ENCODE results near the gene PPP4R1.

DNA sequence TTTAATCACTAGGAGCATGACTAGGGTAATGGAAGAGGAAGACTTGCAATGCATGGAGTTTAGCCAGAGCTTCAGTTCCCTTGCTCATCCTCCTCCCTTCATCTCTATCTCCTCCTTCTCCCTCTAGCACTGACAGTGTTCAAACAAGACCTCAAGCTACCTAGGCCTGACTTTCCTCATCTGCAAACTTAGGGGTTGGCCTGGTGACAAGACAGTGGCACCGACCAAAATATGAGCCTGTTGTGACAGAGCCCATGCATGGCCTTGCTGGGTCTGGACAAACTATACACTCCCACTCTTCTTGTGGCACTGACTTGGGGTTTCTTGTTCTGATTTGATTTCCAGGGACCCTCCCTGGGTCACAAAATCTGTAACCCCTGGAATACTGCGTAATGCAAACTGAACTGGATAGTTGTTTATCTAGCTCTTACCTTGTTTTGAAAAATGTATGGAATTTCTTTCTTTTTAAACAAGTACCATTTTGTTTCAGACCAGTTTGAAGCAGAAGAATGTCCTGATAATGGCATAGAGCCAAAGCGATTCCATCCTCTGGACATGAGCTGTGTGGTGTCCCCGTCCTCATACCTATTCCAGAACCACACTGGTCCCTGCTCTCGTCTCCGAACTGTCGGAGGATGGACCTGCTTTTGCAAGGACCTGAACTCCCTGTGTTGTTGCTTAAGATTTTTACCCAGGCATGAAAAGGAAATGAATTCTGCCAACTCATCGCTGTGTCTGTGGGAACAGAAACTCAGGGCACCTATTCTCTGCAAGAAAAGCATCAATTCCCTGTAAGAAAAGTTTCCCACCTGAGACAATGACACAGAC is 33.4 kb upstream of the PPP4R1 start:
- TF ChIP-seq, protein P1, sequence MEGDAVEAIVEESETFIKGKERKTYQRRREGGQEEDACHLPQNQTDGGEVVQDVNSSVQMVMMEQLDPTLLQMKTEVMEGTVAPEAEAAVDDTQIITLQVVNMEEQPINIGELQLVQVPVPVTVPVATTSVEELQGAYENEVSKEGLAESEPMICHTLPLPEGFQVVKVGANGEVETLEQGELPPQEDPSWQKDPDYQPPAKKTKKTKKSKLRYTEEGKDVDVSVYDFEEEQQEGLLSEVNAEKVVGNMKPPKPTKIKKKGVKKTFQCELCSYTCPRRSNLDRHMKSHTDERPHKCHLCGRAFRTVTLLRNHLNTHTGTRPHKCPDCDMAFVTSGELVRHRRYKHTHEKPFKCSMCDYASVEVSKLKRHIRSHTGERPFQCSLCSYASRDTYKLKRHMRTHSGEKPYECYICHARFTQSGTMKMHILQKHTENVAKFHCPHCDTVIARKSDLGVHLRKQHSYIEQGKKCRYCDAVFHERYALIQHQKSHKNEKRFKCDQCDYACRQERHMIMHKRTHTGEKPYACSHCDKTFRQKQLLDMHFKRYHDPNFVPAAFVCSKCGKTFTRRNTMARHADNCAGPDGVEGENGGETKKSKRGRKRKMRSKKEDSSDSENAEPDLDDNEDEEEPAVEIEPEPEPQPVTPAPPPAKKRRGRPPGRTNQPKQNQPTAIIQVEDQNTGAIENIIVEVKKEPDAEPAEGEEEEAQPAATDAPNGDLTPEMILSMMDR (conservative IDR thresholded peaks at IDR 0.05): no peak
- no peak for TF ChIP-seq ZFX (IDR thresholded peaks at IDR 0.05)
